Esophagus squamous epithelium (tissue), 4 donors: ENCODE data around the gene IL10.

Experiments
- POLR2A ChIP-seq, 4 donors: fragments of 450-650 bp; IDR thresholded peaks; one replicate each; pipeline ENCODE4 v1.6.1; 2017; ENCODE audit warnings: antibody characterized with exemption in 4 of 4, mild to moderate bottlenecking in 4 of 4, moderate library complexity in 3 of 4
- TF ChIP-seq, protein P1 (sequence below), 6 experiments: fragments of 450-650 bp in 4 of 6; fragments of 200-600 bp in 2 of 6; sonication (generic) in 2 of 6; IDR thresholded peaks; one replicate each; pipeline ENCODE4 v1.5.1; 2016 to 2019; ENCODE audit warnings: antibody characterized with exemption in 6 of 6, mild to moderate bottlenecking in 4 of 6, moderate library complexity in 4 of 6

DNA sequence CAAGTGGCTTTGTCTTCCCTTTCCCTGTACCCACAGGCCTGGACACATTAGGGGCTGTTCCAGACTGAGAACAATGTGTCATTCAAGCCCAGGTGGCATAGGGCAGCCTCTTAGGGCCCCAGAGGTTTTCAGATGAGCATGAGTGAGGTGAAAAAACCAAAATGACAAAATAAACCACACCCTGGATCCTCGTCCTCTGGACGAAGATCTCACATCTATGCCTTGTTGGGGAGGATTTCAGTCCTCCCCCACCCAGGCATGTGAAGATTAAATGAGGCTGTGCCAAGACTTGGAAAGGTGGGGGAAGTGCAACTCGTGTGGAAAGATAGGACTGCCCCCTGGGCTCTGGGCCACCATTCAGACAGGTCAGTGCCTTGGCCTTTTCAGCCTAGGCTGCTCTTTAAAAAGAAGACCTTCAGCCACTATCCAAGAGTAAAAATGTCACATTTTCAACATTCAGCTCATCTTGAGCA lies 34.5 kb downstream of the IL10 start:
- TF ChIP-seq, protein P1, sequence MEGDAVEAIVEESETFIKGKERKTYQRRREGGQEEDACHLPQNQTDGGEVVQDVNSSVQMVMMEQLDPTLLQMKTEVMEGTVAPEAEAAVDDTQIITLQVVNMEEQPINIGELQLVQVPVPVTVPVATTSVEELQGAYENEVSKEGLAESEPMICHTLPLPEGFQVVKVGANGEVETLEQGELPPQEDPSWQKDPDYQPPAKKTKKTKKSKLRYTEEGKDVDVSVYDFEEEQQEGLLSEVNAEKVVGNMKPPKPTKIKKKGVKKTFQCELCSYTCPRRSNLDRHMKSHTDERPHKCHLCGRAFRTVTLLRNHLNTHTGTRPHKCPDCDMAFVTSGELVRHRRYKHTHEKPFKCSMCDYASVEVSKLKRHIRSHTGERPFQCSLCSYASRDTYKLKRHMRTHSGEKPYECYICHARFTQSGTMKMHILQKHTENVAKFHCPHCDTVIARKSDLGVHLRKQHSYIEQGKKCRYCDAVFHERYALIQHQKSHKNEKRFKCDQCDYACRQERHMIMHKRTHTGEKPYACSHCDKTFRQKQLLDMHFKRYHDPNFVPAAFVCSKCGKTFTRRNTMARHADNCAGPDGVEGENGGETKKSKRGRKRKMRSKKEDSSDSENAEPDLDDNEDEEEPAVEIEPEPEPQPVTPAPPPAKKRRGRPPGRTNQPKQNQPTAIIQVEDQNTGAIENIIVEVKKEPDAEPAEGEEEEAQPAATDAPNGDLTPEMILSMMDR (IDR thresholded peaks at IDR 0.05) = no peak
- no peak for TF ChIP-seq POLR2A (IDR thresholded peaks at IDR 0.05)
